GM21737 (cell line): Measurements from ENCODE around the gene P4HB.
"Not testable (repeated sequence)": the region's sequence is repeated elsewhere in the genome, so short reads cannot be mapped to it uniquely, and the experiment has no call there.

Experiments used
- ATAC-seq: cut with Tn5 transposase; IDR thresholded peaks from one replicate; pipeline ENCODE4 v1.9.1; 2021; ENCODE audit warnings: mild to moderate bottlenecking, moderate library complexity; ENCODE audit not compliant: unreplicated experiment

P4HB gene

GRCh38 chr17:81849457-81849856, 10.9 kb downstream of the P4HB start:
- ATAC-seq = no peak

- no peak for ATAC-seq
Measured at GRCh38 chr17:81846743-81847689, 13.3 kb downstream of the P4HB start.

GRCh38 chr17:81845881-81846742, 14.2 kb downstream of the P4HB start:
- no peak for ATAC-seq

GRCh38 chr17:81845361-81845760, 15.0 kb downstream of the P4HB start:
- no peak for ATAC-seq

GRCh38 chr17:81844887-81845286, 15.4 kb downstream of the P4HB start:
- ATAC-seq = no peak

- ATAC-seq = no peak
Measured at GRCh38 chr17:81844327-81844851, 15.9 kb downstream of the P4HB start.

GRCh38 chr17:81843713-81844326, 16.5 kb downstream of the P4HB start:
- no peak for ATAC-seq

GRCh38 chr17:81842725-81843504, 17.4 kb downstream of the P4HB start:
- ATAC-seq = no peak

GRCh38 chr17:81842378-81842724, 18.0 kb downstream of the P4HB start:
- no peak for ATAC-seq

GRCh38 chr17:81841866-81842265, 18.5 kb downstream of the P4HB start:
- no peak for ATAC-seq

- no peak for ATAC-seq
Measured at GRCh38 chr17:81840826-81841778, 19.2 kb downstream of the P4HB start.

- ATAC-seq = not testable (repeated sequence)
Measured at GRCh38 chr17:81840059-81840458, 20.3 kb downstream of the P4HB start.

- ATAC-seq = no peak
Measured at GRCh38 chr17:81839301-81839700, 21.0 kb downstream of the P4HB start.

- no peak for ATAC-seq
Measured at GRCh38 chr17:81838753-81839255, 21.5 kb downstream of the P4HB start.

- no peak for ATAC-seq
Measured at GRCh38 chr17:81837641-81838040, 22.7 kb downstream of the P4HB start.

GRCh38 chr17:81834831-81835267, 25.5 kb downstream of the P4HB start, which contains the start of gene PPP1R27:
Gene PPP1R27 (minus strand): TSS chr17:81835050. CDS start chr17:81834953, 97 bp downstream.
- no peak for ATAC-seq

GRCh38 chr17:81833921-81834830, 26.2 kb downstream of the P4HB start:
- no peak for ATAC-seq
